ENCODE results near the gene RGS7.

RGS7 gene

DNA sequence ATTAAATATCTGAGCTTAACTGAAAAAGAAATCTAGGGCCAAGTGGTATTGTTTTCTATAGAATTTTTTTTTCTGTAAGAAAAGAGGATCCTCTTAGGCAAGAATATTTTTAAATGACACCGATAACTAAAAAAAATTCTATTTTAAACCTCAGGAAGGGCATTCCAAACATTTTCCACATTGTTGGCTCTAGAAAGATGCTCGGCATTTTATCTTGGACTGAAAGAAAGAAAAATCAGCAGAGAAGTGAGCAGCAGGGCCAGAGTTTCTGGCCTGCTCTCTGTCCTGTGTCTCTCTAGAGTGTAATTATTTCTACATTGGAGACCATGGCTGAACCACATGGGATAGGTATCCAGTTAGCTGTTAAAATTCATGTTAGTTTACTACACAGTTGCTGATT, 552.5 kb downstream of the RGS7 start:
- DNase-seq = no peak
- Histone ChIP-seq H3K9me3 (no peaks in the 10 kb centered on the region), H3K4me1 (no peaks in the 10 kb centered on the region), H3K36me3 (no peaks in the 10 kb centered on the region), H3K27me3 (no peaks in the 10 kb centered on the region), H3K4me3 (ENCODE audit: low read depth, low read length) (no peak overlapping the region)
- no peak for TF ChIP-seq CTCF (IDR thresholded peaks at IDR 0.05; ENCODE audit: low read depth, low read length)

DNA sequence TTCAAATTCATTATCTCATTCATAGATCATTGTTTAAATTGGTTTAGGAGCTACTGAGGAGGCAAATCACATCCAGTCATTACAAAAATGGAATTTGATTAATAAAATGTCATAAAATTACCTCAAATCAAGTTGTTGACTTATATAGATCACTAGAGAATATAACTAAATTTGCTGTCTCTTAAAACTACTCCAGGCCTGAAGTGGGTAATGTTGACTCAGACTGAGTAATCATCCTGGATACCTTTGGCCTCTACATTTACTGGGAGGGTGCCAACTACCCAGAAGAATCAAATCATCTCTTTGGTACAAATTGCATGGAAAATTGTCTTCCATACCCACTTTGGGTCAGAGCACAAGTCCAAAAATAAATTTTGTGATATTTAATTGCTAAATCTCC, 553.9 kb downstream of the RGS7 start:
- H3K4me3 ChIP-seq (ENCODE audit: low read depth, low read length) = no peak overlapping the region
- H3K36me3 ChIP-seq = no peaks in the 10 kb centered on the region
- no peaks in the 10 kb centered on the region for H3K4me1 ChIP-seq
- no peaks in the 10 kb centered on the region for H3K27me3 ChIP-seq
- TF ChIP-seq CTCF (IDR thresholded peaks at IDR 0.05; ENCODE audit: low read depth, low read length) = no peak
- no peak for DNase-seq
- H3K9me3 ChIP-seq = no peaks in the 10 kb centered on the region

DNA sequence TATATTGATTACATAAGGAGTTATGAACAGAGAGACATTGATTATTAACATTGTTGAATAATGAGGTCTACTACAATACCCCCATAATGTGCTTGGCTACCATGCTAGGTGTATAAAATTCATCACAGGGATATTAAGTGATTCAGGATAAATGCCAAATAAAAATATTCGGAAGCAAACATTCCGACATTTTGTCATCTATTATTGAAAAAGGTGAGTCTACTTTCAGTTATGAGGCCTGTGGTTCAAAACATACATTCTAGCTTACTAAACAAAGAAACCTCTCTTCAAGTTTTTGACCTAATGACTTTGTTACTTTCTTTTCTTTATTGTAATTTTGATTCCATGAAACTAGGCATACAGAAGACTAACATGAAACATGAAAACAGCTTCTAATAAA, 554.7 kb downstream of the RGS7 start:
- Histone ChIP-seq H3K4me3 (ENCODE audit: low read depth, low read length) (no peak overlapping the region), H3K9me3 (no peaks in the 10 kb centered on the region), H3K27me3 (no peaks in the 10 kb centered on the region), H3K36me3 (no peaks in the 10 kb centered on the region), H3K4me1 (no peaks in the 10 kb centered on the region)
- no peak for TF ChIP-seq CTCF (IDR thresholded peaks at IDR 0.05; ENCODE audit: low read depth, low read length)
- DNase-seq = no peak

- DNase-seq = no peak
- Histone ChIP-seq H3K4me1 (no peaks in the 10 kb centered on the region), H3K27me3 (no peaks in the 10 kb centered on the region), H3K9me3 (no peaks in the 10 kb centered on the region), H3K4me3 (ENCODE audit: low read depth, low read length) (no peak overlapping the region), H3K36me3 (no peaks in the 10 kb centered on the region)
- TF ChIP-seq CTCF (IDR thresholded peaks at IDR 0.05; ENCODE audit: low read depth, low read length) = no peak
Observed at GRCh38 chr1:240801442-240801841, 555.6 kb downstream of the RGS7 start.

DNA sequence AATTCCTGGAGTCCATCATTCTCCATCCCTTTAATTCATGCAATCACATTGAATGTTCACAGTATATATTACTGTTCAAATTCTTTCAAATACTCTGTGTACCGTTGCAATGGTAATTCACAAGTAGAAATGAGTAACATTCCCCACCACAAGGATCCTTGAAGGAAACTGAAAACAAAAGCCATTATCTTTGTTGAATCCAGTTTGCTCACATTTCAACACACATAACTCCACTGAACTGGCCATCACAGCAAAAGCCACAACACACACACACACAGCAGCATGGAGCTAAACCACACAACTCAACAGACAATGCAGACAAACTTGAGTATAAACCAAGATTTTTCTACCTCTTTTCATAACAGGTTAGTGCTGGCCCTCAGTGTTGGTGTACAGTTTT, 556.7 kb downstream of the RGS7 start:
- H3K9me3 ChIP-seq = no peaks in the 10 kb centered on the region
- no peak for TF ChIP-seq CTCF (IDR thresholded peaks at IDR 0.05; ENCODE audit: low read depth, low read length)
- DNase-seq = no peak
- H3K36me3 ChIP-seq = no peaks in the 10 kb centered on the region
- no peaks in the 10 kb centered on the region for H3K27me3 ChIP-seq
- H3K4me1 ChIP-seq = no peaks in the 10 kb centered on the region
- no peak overlapping the region for H3K4me3 ChIP-seq (ENCODE audit: low read depth, low read length)

DNA sequence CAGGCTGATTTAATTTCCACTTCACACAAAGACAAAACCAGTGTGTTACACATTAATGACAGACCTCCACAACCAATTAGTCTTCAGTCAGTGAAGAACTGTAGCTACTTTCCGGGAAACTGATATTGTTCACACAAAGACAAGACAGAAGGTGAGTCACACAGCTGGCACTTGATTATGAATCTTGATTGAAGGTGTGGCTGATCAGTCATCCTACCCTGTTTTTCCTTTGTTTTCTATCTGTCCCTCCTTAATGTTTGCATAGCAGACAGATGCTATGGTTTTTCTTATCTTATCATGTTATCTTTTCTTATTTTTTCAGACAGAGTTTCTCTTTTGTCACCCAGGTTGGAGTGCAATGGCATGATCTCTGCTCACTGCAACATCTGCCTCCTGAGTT, 560.0 kb downstream of the RGS7 start:
- H3K4me3 ChIP-seq (ENCODE audit: low read depth, low read length) = no peak overlapping the region
- H3K9me3 ChIP-seq = no peaks in the 10 kb centered on the region
- H3K36me3 ChIP-seq = no peaks in the 10 kb centered on the region
- no peaks in the 10 kb centered on the region for H3K4me1 ChIP-seq
- DNase-seq = no peak
- H3K27me3 ChIP-seq = no peaks in the 10 kb centered on the region
- TF ChIP-seq CTCF (IDR thresholded peaks at IDR 0.05; ENCODE audit: low read depth, low read length) = no peak
